MCF 10A (cell line): ENCODE measurements around the gene MED13L. TPM values are rescaled to one million over a fixed set of nuclear protein-coding genes. Genes with fewer than 3 reads are reported as not detected.

Experiments used
- BruUV-seq: library from RNA; stranded (reverse); fragments of 400-500 nt; replicated peaks from 2 replicates; lab custom pipeline; 2021; lab: Mats Ljungman, UMichigan
- CTCF ChIA-PET: fragments of 300-600 bp; sonication (Branson Sonifier 250); formaldehyde crosslinking; extraction: SDS; loops from one replicate; lab custom pipeline; 2021; ENCODE audit warnings: antibody characterized with exemption, inconsistent platforms; lab: Yijun Ruan, JAX
- POLR2A ChIA-PET: fragments of 300-600, 350-650 bp; sonication (Branson Sonifier 250); formaldehyde crosslinking; extraction: SDS; loops from one replicate; lab custom pipeline; 2020; ENCODE audit warnings: antibody characterized with exemption, inconsistent platforms; lab: Yijun Ruan, JAX
- DNase-seq: peaks from one replicate; pipeline ENCODE4 v3.0.0-alpha.2; 2018; ENCODE audit not compliant: unreplicated experiment
- H3K27ac Mint-ChIP-seq: one replicate; pipeline ENCODE4 v1.8.0; 2022; ENCODE audit warnings: mild to moderate bottlenecking, low read depth, mixed read lengths; ENCODE audit not compliant: unreplicated experiment
- H3K27me3 Mint-ChIP-seq: one replicate; pipeline ENCODE4 v1.8.0; 2022; ENCODE audit warnings: mixed read lengths; ENCODE audit not compliant: insufficient read depth, unreplicated experiment
- H3K36me3 Mint-ChIP-seq: one replicate; pipeline ENCODE4 v1.8.0; 2022; ENCODE audit warnings: mild to moderate bottlenecking, moderate library complexity, mixed read lengths; ENCODE audit not compliant: insufficient read depth, unreplicated experiment
- H3K4me1 Mint-ChIP-seq: one replicate; pipeline ENCODE4 v1.8.0; 2022; ENCODE audit warnings: mixed read lengths; ENCODE audit not compliant: insufficient read depth, unreplicated experiment
- H3K4me3 Mint-ChIP-seq: one replicate; pipeline ENCODE4 v1.8.0; 2022; ENCODE audit warnings: mild to moderate bottlenecking, moderate library complexity, mixed read lengths; ENCODE audit not compliant: unreplicated experiment
- H3K9me3 Mint-ChIP-seq: one replicate; pipeline ENCODE4 v1.8.0; 2022; ENCODE audit warnings: mixed read lengths; ENCODE audit not compliant: unreplicated experiment
- CTCF ChIP-seq: fragments of 200-600 bp; IDR thresholded peaks from one replicate; pipeline ENCODE4 v1.8.0; 2022; ENCODE audit warnings: antibody characterized with exemption, mild to moderate bottlenecking; ENCODE audit not compliant: unreplicated experiment
- intact Hi-C: fragments of 100-400 bp; cut with micrococcal nuclease; formaldehyde crosslinking; loops from 2 replicates; pipeline ENCODE4 v1.14.1; 2022
- total RNA-seq: library from RNA; stranded (reverse); gene quantifications from 2 replicates; pipeline ENCODE4 v1.2.3, GENCODE V29; 2022

Gene MED13L
- total RNA-seq, 1 experiment from 2014 or later: 91.6 TPM

- ChIA-PET POLR2A (no interaction called here), CTCF (interaction anchor here (0.5 kb wide), 1 partner anchor 332 kb away, joined by 4 read pairs; the partner anchor contains the start of gene MED13L)
- Mint-ChIP-seq H3K27me3 (no peaks in the 10 kb centered on the region), H3K4me3 (no peak overlapping the region), H3K4me1 (no peaks in the 10 kb centered on the region), H3K36me3 (peaks cover 8% of the 10 kb centered on the region), H3K27ac (no peak overlapping the region), H3K9me3 (no peaks in the 10 kb centered on the region)
- intact Hi-C loops: no loop called here
- no TSS peak for BruUV-seq
- no peak for DNase-seq
- no peak for TF ChIP-seq CTCF
Measured at GRCh38 chr12:115945491-115945885, 332.0 kb downstream of the MED13L start.

- CTCF ChIA-PET: interaction anchor here (0.5 kb wide), 1 partner anchor 1319 kb away, joined by 3 read pairs; no protein-coding TSS in a partner anchor
- intact Hi-C loops: no loop called here
Measured at GRCh38 chr12:115944837-115945490, 332.5 kb downstream of the MED13L start.

GRCh38 chr12:115944392-115944742 lies 333.1 kb downstream of the MED13L start:
- no peak for TF ChIP-seq CTCF
- Mint-ChIP-seq H3K9me3 (no peaks in the 10 kb centered on the region), H3K4me3 (no peak overlapping the region), H3K4me1 (no peaks in the 10 kb centered on the region), H3K27ac (no peak overlapping the region), H3K36me3 (peaks cover 8% of the 10 kb centered on the region), H3K27me3 (no peaks in the 10 kb centered on the region)
- intact Hi-C loops: no loop called here
- ChIA-PET CTCF (interaction anchor here (0.5 kb wide), 1 partner anchor 1319 kb away, joined by 3 read pairs; no protein-coding TSS in a partner anchor), POLR2A (no interaction called here)
- no peak for DNase-seq
- no TSS peak for BruUV-seq

More at GRCh38 chr12:115944837-115945490, 332.5 kb downstream of the MED13L start:
- Mint-ChIP-seq H3K36me3 (peaks cover 8% of the 10 kb centered on the region), H3K4me1 (no peaks in the 10 kb centered on the region), H3K9me3 (no peaks in the 10 kb centered on the region), H3K27ac (no peak overlapping the region), H3K27me3 (no peaks in the 10 kb centered on the region), H3K4me3 (no peak overlapping the region)
- POLR2A ChIA-PET: no interaction called here
- no peak for DNase-seq
- no peak for TF ChIP-seq CTCF
- no TSS peak for BruUV-seq

GRCh38 chr12:115943630-115944391 lies 333.7 kb downstream of the MED13L start:
- POLR2A ChIA-PET: no interaction called here
- no peak for DNase-seq
- CTCF ChIA-PET: no interaction called here
- Mint-ChIP-seq H3K4me1 (no peaks in the 10 kb centered on the region), H3K4me3 (no peak overlapping the region), H3K27ac (no peak overlapping the region), H3K9me3 (no peaks in the 10 kb centered on the region), H3K36me3 (peaks cover 8% of the 10 kb centered on the region), H3K27me3 (no peaks in the 10 kb centered on the region)
- TF ChIP-seq CTCF: no peak
- BruUV-seq: no TSS peak
- intact Hi-C loops: no loop called here
